Dedifferentiated amniotic fluid mesenchymal stem cell (primary cell): ENCODE measurements around the gene FEV.
"Not testable (repeated sequence)": the region's sequence is repeated elsewhere in the genome, so short reads cannot be mapped to it uniquely, and the experiment has no call there.

Experiments
- DNase-seq: peaks from one replicate; pipeline ENCODE4 v3.0.0-alpha.2; 2016; ENCODE audit errors: extremely low spot score

FEV gene

GRCh38 chr2:218931751-218932150, 53.2 kb downstream of the FEV start:
- DNase-seq, result not testable (repeated sequence)
